Myocyte (in vitro differentiated cells): ENCODE results near the gene ATP9A. TPM values are rescaled to one million over a fixed set of nuclear protein-coding genes. Genes with fewer than 3 reads are reported as not detected.
"Not testable (repeated sequence)": the region's sequence is repeated elsewhere in the genome, so short reads cannot be mapped to it uniquely, and the experiment has no call there.

Experiments
- DNase-seq: peaks from one replicate; pipeline ENCODE4 v3.0.0-alpha.2; 2012; ENCODE audit warnings: low read depth
- total RNA-seq: library from RNA; depleted of rRNA; stranded (reverse); fragments of >200 nt; gene quantifications from 2 replicates; pipeline ENCODE4 v1.2.3, GENCODE V29; 2014

ATP9A gene
- total RNA-seq, 1 donor from 2014 or later, result 13.3 TPM

DNA sequence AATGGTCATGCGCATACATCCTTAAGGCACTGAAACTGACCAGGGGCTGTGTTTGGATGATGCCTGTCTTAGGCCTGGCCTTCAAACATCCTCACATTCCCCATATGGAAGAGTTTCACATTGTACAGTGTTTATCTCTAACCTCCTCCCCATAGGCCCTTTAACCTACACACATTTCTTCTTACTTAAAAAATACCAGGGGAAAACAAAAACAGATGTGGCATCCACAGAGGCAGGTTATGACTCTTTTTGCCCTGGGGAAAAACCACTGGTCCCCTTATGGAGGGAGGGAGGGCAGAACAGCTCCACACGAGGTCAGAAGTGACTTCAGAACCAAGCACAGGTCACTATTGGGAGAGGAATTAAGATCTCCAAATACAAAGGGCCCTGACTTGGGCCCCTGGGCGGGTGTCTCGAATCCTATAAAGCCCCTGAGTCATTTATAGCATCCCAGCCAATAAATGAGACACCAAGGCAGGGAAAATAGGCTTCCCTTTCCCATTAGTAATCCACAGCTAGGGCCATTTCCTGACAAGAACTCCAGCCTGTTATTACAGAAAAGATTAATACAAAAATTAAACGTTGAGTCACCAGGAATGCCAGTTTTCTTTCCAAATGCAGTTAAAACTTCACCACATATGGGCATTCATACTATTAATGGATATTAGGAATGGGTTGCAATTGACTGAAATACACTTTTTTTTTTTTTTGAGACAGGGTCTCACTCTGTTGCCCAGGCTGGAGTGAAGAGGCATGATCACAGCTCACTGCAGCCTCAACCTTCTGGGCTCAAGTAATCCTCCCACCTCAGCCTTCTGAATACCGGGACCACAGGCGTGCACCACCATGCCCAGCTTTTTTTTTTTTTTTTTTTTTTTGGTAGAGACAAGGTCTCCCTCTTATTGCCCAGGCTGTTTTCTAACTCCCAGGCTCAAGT is 107.2 kb downstream of the ATP9A start:
- DNase-seq, result no peak

DNA sequence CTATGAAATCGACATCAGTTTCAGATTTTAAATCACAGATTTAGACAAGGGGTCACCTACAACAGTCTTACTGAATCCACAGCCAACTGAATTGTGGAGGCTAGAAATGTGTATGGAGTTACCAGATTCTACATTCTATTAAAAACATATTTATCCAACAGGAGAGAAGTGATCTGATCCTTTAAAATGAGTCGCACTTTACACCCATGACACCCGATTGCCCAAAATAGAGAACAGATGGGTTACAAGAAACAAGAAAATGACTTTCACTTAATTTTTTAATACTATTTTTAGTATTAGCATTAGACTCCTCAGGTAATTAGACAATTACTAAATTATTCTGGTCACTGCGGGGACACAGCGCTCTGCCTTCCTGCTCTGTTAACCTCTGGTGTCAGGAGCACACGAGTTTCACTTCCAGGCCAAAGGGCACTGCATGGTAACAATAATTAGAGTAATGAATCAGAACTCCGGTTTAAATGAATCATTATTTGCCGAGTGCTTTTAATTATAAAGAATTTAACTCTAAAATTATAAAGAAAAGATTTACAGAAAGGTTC is 108.6 kb downstream of the ATP9A start:
- no peak for DNase-seq

GRCh38 chr20:51656726-51657260 is 111.4 kb downstream of the ATP9A start:
- DNase-seq, result no peak

- not testable (repeated sequence) for DNase-seq
Observed at GRCh38 chr20:51656089-51656488, 112.1 kb downstream of the ATP9A start.

DNA sequence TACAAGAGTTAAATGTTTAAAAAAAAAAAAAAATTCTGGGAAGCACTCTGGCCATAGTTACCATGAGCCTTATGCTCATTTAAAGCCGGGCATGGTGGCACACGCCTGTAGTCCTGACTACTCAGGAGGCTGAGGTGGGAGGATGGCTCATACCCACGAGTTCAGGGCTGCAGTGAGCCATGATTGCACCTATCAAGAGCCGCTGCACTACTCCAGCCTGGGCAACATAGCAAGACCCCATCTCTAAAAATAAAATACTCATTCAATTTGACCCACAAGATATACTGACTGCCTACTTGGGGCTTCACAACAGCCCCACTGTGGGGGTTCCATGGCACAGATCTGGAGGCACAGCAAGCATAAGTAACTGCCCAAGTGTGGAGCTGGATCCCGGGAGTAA is 113.7 kb downstream of the ATP9A start:
- no peak for DNase-seq

- DNase-seq, result no peak
Observed at GRCh38 chr20:51654060-51654459, 114.1 kb downstream of the ATP9A start.

DNA sequence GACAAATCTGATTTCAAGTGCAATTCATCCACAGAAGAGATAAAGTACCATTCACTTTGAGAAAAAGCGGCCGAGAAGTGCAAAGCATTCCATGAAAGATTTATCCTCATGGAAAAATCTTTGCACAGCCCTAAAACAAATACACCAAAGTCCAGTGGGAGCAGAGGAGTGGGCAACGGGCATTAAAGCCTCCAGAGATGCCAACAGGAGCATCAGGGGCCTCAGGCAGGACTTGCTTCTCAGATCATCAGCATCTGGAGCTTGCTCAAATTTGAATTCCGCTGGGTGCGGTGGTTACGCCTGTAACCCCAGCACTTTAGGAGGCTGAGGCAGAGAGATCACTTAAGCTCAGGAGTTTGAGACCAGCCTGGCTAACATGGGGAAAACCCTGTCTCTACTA is 115.0 kb downstream of the ATP9A start:
- no peak for DNase-seq

DNA sequence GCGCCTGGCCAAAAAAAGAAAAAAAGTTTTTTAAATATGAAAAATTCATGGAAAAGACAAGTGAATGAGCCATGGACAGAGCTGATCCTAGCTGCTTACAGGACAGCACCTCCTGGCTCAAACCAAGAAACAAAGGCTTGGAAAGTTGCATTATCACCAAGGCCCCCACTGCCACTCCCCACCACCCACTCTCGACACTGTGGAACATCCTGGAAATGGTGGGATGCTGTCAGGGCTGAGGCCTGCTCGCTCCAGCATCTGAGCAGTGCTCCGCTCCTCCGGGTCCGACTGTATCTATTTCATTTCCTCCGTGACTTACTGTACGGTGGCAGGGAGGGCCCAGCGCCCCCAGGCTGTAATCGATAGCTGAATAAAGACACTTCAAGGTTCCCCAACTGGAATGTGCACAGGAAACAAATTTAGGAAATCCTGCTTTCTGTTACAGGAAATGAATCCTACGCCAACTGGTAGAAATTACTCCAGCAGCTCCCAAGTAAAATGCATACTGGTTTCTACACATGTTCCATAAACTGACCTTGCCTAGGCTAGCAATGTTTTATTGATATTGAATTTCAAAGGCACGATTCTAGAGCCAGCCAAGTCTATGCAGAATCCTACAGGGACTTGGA is 116.2 kb downstream of the ATP9A start:
- no peak for DNase-seq

- no peak for DNase-seq
Observed at GRCh38 chr20:51650685-51651134, 117.5 kb downstream of the ATP9A start.

- DNase-seq, result no peak
Observed at GRCh38 chr20:51648571-51648947, 119.6 kb downstream of the ATP9A start.

GRCh38 chr20:51647674-51648570 is 120.3 kb downstream of the ATP9A start:
- no peak for DNase-seq

DNA sequence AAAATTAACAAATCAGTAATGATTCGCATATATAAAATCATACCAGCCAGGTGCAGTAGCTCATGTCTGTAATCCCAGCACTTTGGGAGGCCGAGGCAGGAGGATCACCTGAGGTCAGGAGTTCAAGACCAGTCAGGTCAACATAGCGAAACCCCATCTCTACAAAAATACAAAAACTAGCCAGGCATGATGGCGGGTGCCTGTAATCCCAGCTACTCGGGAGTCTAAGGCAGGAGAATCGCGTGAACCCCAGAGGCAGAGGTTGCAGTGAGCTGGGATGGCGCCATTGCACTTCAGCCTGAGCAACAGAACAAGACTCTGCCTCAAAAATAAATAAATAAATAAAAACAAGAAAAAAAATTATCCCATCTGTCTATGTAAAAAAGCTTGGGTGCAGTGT is 124.4 kb downstream of the ATP9A start:
- DNase-seq, result not testable (repeated sequence)

DNA sequence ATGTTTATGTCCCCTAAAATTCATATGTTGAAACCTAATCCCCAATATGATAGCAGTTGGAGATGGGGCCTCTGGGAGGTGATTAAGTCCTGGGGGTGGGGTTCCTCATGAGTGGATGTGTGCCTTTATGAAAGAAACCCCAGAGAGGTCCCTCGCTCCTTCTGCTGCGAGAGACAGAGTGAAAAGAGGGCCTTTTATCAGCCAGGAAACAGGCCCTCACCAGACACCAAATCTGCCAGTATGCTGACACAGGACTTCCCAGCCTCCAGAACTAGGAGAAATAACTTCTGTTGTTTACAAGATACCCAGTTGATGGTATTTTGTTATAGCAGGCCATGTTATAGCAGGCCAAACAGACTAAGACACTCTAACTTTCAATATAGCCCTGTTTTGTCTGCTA is 124.8 kb downstream of the ATP9A start:
- DNase-seq, result no peak

- no peak for DNase-seq
Observed at GRCh38 chr20:51641866-51642265, 126.3 kb downstream of the ATP9A start.

DNA sequence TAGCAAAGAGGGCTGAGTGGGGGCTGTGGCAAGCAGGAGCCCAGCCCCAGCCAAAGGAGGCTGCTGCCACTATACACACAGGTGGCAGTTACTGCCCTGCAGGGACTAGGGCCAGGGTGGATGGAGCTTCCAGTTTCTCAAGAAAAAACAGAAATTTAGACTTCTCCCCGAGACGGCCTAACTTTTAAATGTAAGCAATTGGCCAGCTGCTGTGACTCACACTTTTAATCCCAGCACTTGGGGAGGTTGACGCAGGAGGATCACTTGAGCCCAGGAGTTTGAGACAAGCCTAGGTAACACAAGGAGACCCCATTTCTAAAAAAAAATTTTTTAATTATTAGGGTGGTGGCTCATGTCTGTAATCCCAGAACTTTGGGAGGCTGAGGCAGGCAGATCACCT is 127.4 kb downstream of the ATP9A start:
- DNase-seq, result no peak

- peak; percentile 42 for DNase-seq
Observed at GRCh38 chr20:51639206-51639832, 128.9 kb downstream of the ATP9A start.

DNA sequence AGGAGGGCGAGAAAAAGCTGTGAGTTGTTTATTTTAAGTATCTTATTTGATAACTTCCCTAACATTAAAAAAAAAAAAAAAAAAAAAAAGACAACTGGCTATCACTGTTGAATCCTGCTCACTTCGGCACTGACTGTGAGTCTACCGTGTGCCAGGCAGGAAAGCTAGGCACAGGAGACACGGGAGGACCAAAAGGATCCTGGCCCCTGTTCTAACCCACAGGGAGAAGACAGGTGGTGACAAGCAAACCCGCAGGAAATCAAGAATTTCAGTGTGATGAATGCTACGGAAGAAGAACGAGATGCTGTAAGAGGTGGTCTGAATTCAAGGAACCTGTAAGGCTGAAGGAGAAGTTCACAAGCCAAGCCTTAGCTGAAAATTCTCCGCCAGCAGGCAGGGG is 130.9 kb downstream of the ATP9A start:
- no peak for DNase-seq

DNA sequence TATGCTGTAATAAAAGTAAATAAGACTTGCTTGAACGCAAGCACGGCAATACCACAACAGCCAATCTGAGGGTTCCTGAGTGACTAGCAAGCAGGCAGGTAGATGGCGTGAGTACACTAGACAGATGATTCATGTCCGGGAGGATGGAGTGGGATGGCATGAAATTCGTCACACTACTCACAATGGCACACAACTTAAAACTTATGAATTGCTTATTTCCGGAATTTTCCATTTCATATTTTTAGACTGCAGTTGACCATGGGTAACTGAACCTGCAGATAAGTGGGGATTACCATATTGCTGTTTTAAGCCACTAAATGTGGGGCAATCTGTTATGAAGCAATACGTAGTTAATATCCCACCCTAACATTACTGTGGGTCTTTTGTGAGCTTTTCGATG is 132.1 kb downstream of the ATP9A start:
- DNase-seq, result no peak

- no peak for DNase-seq
Observed at GRCh38 chr20:51635680-51636079, 132.5 kb downstream of the ATP9A start.

GRCh38 chr20:51634877-51635276 is 133.3 kb downstream of the ATP9A start:
- no peak for DNase-seq

GRCh38 chr20:51634257-51634656 is 133.9 kb downstream of the ATP9A start:
- DNase-seq, result no peak
